Measurements from ENCODE around the gene PCDHA10.
A peak's percentile ranks its signal among the peaks of the same experiment; 100 is the strongest.
"Not testable (repeated sequence)": the region's sequence is repeated elsewhere in the genome, so short reads cannot be mapped to it uniquely, and the experiment has no call there.

Gene PCDHA10

GRCh38 chr5:140855772-140856674 is at the start of gene PCDHA10:
Gene PCDHA10 (plus strand): TSS chr5:140855897. CDS start chr5:140856049, 152 bp downstream.
- no peak for DNase-seq

GRCh38 chr5:140806834-140807775 is 48.6 kb upstream of the PCDHA10 start, which contains the start of gene PCDHA4:
Gene PCDHA4 (plus strand): TSS chr5:140807068.
- DNase-seq = peak; percentile 48

GRCh38 chr5:140808241-140808888 is 47.3 kb upstream of the PCDHA10 start:
- DNase-seq = not testable (repeated sequence)

- no peak for DNase-seq
Measured at GRCh38 chr5:140808889-140809291, 46.8 kb upstream of the PCDHA10 start.

GRCh38 chr5:140821375-140822280 is 34.1 kb upstream of the PCDHA10 start, which contains the start of gene PCDHA5:
Gene PCDHA5 (plus strand): TSS chr5:140821613.
- DNase-seq = no peak

- DNase-seq = no peak
Measured at GRCh38 chr5:140822281-140822629, 33.4 kb upstream of the PCDHA10 start.

- DNase-seq = not testable (repeated sequence)
Measured at GRCh38 chr5:140822969-140823368, 32.7 kb upstream of the PCDHA10 start.

- no peak for DNase-seq
Measured at GRCh38 chr5:140823475-140823874, 32.2 kb upstream of the PCDHA10 start.

GRCh38 chr5:140827704-140828361 is 27.9 kb upstream of the PCDHA10 start, which contains the start of gene PCDHA6:
Gene PCDHA6 (plus strand): TSS chr5:140827960. CDS start chr5:140828092, 132 bp downstream.
- no peak for DNase-seq

- no peak for DNase-seq
Measured at GRCh38 chr5:140828362-140828737, 27.3 kb upstream of the PCDHA10 start.

- not testable (repeated sequence) for DNase-seq
Measured at GRCh38 chr5:140829511-140830501, 25.9 kb upstream of the PCDHA10 start.

- DNase-seq = no peak
Measured at GRCh38 chr5:140833993-140834392, 21.7 kb upstream of the PCDHA10 start, which contains the start of gene PCDHA7. Gene PCDHA7 (plus strand): TSS chr5:140834269. CDS start chr5:140834384, 115 bp downstream.

- not testable (repeated sequence) for DNase-seq
Measured at GRCh38 chr5:140834439-140835008, 21.2 kb upstream of the PCDHA10 start.

- DNase-seq = no peak
Measured at GRCh38 chr5:140835622-140836510, 19.8 kb upstream of the PCDHA10 start.

- no peak for DNase-seq
Measured at GRCh38 chr5:140840978-140841962, 14.4 kb upstream of the PCDHA10 start, which contains the start of gene PCDHA8. Gene PCDHA8 (plus strand): TSS chr5:140841187. CDS start chr5:140841322, 135 bp downstream.
